Endothelial cell of umbilical vein (primary cell): ENCODE results near the gene DAB2IP. TPM values are rescaled to one million over a fixed set of nuclear protein-coding genes. Genes with fewer than 3 reads are reported as not detected.

Source experiments
- BruUV-seq: library from RNA; stranded (reverse); fragments of 400-500 nt; replicated peaks from 2 replicates; lab custom pipeline; 2021; lab: Mats Ljungman, UMichigan
- CTCF ChIA-PET: fragments of 300-600, 350-600 bp; sonication (Branson Sonifier 250); formaldehyde crosslinking; loops from one replicate; lab custom pipeline; 2021; ENCODE audit warnings: antibody characterized with exemption, inconsistent platforms; lab: Charles Lee
- POLR2A ChIA-PET: fragments of 300-600, 350-600 bp; sonication (Branson Sonifier 250); formaldehyde crosslinking; loops from one replicate; lab custom pipeline; 2021; ENCODE audit warnings: antibody characterized with exemption, inconsistent platforms; lab: Charles Lee
- DNase-seq: peaks from one replicate; pipeline ENCODE4 v3.0.0-alpha.2; 2011; ENCODE audit warnings: low read depth, low spot score
- FAIRE-seq: peaks from 2 replicates; lab custom pipeline; 2011; peaks lifted over from hg19 to GRCh38; lab: Jason Lieb, UNC
- H2AFZ ChIP-seq: 2 replicates; pipeline ENCODE4 v1.6.0; 2012; ENCODE audit warnings: low read depth, low read length, control low read depth, inconsistent platforms
- H3K27ac ChIP-seq: 2 replicates; pipeline ENCODE4 v1.5.1; 2011; ENCODE audit warnings: low read depth, mild to moderate bottlenecking, control low read depth, low read length, moderate library complexity; ENCODE audit not compliant: insufficient read depth
- H3K27me3 ChIP-seq, 2 experiments: 2 replicates each; pipeline versions ENCODE4 v1.6.0 to v1.6.1; 2011; ENCODE audit warnings: low read length in 2 of 2, mixed read lengths in 1 of 2; ENCODE audit not compliant: control insufficient read depth in 2 of 2, insufficient read depth in 2 of 2
- H3K36me3 ChIP-seq, 2 experiments: 2 replicates in 1 of 2; 3 replicates in 1 of 2; pipeline ENCODE4 v1.5.1; 2011; ENCODE audit warnings: low read length in 2 of 2, mild to moderate bottlenecking in 1 of 2, moderate library complexity in 1 of 2; ENCODE audit not compliant: control insufficient read depth in 2 of 2, insufficient read depth in 2 of 2; ENCODE audit errors: extremely low read depth in 1 of 2
- H3K4me1 ChIP-seq: 3 replicates; pipeline ENCODE4 v1.5.1; 2011; ENCODE audit warnings: mild to moderate bottlenecking, low read length; ENCODE audit not compliant: control insufficient read depth, insufficient read depth; ENCODE audit errors: extremely low read depth
- H3K4me2 ChIP-seq: 2 replicates; pipeline ENCODE4 v1.6.1; 2011; ENCODE audit warnings: low read length, control low read depth, mixed read lengths; ENCODE audit not compliant: insufficient read depth
- H3K4me3 ChIP-seq, 3 experiments: fragments of 200-600 bp in 1 of 3; sonication (generic), shearing (Covaris generic) in 1 of 3; replicated peaks in 1 of 3; 2 replicates each; pipeline ENCODE4 v1.5.1; 2011 to 2016; ENCODE audit warnings: control low read depth in 3 of 3, low read length in 3 of 3, mild to moderate bottlenecking in 2 of 3, inconsistent platforms in 1 of 3, low read depth in 1 of 3, moderate library complexity in 1 of 3; ENCODE audit not compliant: insufficient read depth in 1 of 3
- H3K79me2 ChIP-seq: 2 replicates; pipeline ENCODE4 v1.6.0; 2012; ENCODE audit warnings: low read length, inconsistent platforms; ENCODE audit not compliant: control insufficient read depth, insufficient read depth
- H3K9ac ChIP-seq: replicated peaks from 2 replicates; pipeline ENCODE3; 2011; ENCODE audit warnings: low read length, control low read depth; ENCODE audit not compliant: insufficient read depth; ENCODE audit errors: extremely low read depth
- H3K9me1 ChIP-seq: replicated peaks from 3 replicates; pipeline ENCODE4 v1.6.0; 2011; ENCODE audit warnings: mild to moderate bottlenecking, low read length; ENCODE audit not compliant: control insufficient read depth, insufficient read depth; ENCODE audit errors: extremely low read depth
- H3K9me3 ChIP-seq: replicated peaks from 2 replicates; pipeline ENCODE4 v1.5.1; 2012; ENCODE audit warnings: low read length, inconsistent platforms; ENCODE audit not compliant: control insufficient read depth, insufficient read depth
- H4K20me1 ChIP-seq: replicated peaks from 2 replicates; pipeline ENCODE3; 2011; ENCODE audit warnings: mild to moderate bottlenecking, low read length; ENCODE audit not compliant: control insufficient read depth, insufficient read depth; ENCODE audit errors: extremely low read depth
- CTCF ChIP-seq, 2 donors: IDR thresholded peaks; 1 replicate in 1 of 2; 2 replicates in 1 of 2; pipeline ENCODE4 v1.5.1; 2011; ENCODE audit warnings: low read length in 2 of 2, mild to moderate bottlenecking in 2 of 2, moderate library complexity in 2 of 2, control low read depth in 1 of 2, inconsistent platforms in 1 of 2, low read depth in 1 of 2; ENCODE audit not compliant: insufficient read depth in 1 of 2; ENCODE audit errors: extremely low read depth in 1 of 2
- EZH2 ChIP-seq: IDR thresholded peaks from 2 replicates; pipeline ENCODE4 v1.6.1; 2012; ENCODE audit warnings: borderline replicate concordance, low read depth, mild to moderate bottlenecking, moderate library complexity, low read length, inconsistent platforms; ENCODE audit not compliant: severe bottlenecking
- FOS ChIP-seq: IDR thresholded peaks from 2 replicates; pipeline ENCODE4 v1.6.1; 2011; ENCODE audit warnings: mild to moderate bottlenecking, low read length, moderate library complexity, borderline replicate concordance; ENCODE audit not compliant: insufficient read depth
- GATA2 ChIP-seq: IDR thresholded peaks from 2 replicates; pipeline ENCODE4 v1.7.0; 2011; ENCODE audit warnings: low read depth, mild to moderate bottlenecking, moderate library complexity, mixed read lengths, low read length; ENCODE audit not compliant: insufficient read length, insufficient read depth
- JUN ChIP-seq: IDR thresholded peaks from 2 replicates; pipeline ENCODE4 v1.6.1; 2011; ENCODE audit warnings: borderline replicate concordance, low read depth; ENCODE audit not compliant: insufficient read length, insufficient read depth
- MAX ChIP-seq: IDR thresholded peaks from 2 replicates; pipeline ENCODE4 v1.6.1; 2011; ENCODE audit not compliant: insufficient read depth, insufficient read length
- MYC ChIP-seq: IDR thresholded peaks from one replicate; pipeline ENCODE4 v1.6.1; 2011; ENCODE audit warnings: mild to moderate bottlenecking, low read depth, low read length
- POLR2A ChIP-seq: IDR thresholded peaks from 2 replicates; pipeline ENCODE4 v1.6.1; 2012; ENCODE audit warnings: low read depth, mild to moderate bottlenecking, control low read depth, low read length
- POLR2AphosphoS5 ChIP-seq: IDR thresholded peaks from 2 replicates; pipeline ENCODE4 v1.6.1; 2012; ENCODE audit warnings: low read depth, mild to moderate bottlenecking, control low read depth, low read length, moderate library complexity; ENCODE audit not compliant: insufficient read depth
- dilution Hi-C: fragments of 300-500 bp; cut with MboI; formaldehyde crosslinking; loops from one replicate; pipeline ENCODE4 v1.15.0; 2019; ENCODE audit warnings: low sequenced_read_pairs; ENCODE audit not compliant: extremely low pct_ligation_motif_present
- intact Hi-C: fragments of 100-400 bp; cut with micrococcal nuclease; formaldehyde crosslinking; loops from one replicate; pipeline ENCODE4 v1.10.0; 2022
- polyA plus RNA-seq, 4 experiments: library from polyadenylated mRNA; depleted of rRNA in 3 of 4; stranded (reverse) in 3 of 4; unstranded in 1 of 4; fragments of >200 nt; gene quantifications; 2 replicates each; pipeline versions ENCODE4 v1.2.1 to v1.2.3, GENCODE V29; 2011 to 2012; ENCODE audit warnings: missing spikeins in 1 of 4
- total RNA-seq: library from RNA; stranded (reverse); gene quantifications from 2 replicates; pipeline ENCODE4 v1.2.3, GENCODE V29; 2021

Gene DAB2IP
- total and polyA plus RNA-seq, 2 donors (not counting 3 experiments of a cell fraction or from before 2014, with no cell fraction given): 29.2 to 53.6 TPM

- DNase-seq (peak; percentile 65), FAIRE-seq (no peak)
- Histone ChIP-seq H3K36me3 (no peaks in the 10 kb centered on the region), H3K4me2 (no peak overlapping the region), H3K9me1 (no peaks in the 10 kb centered on the region), H3K27me3 (no peaks in the 10 kb centered on the region), H3K4me1 (peaks cover 25% of the 10 kb centered on the region), H3K79me2 (no peaks in the 10 kb centered on the region), H4K20me1 (no peaks in the 10 kb centered on the region), H3K4me3 (no peak overlapping the region), H3K9me3 (no peaks in the 10 kb centered on the region), H3K27ac (no peak overlapping the region), H3K9ac (no peak overlapping the region), H2AFZ (no peak overlapping the region)
- intact Hi-C loops: loop anchor here (1.0 kb wide), 1 partner anchor 100 kb away; no protein-coding TSS in a partner anchor
- TF ChIP-seq POLR2AphosphoS5: no peak
- no peak for TF ChIP-seq MAX
- TF ChIP-seq EZH2: no peak
- TF ChIP-seq CTCF (IDR thresholded peaks at IDR 0.05; ENCODE audit: extremely low read depth in 1 of 2, insufficient read depth in 1 of 2, low read depth in 1 of 2, low read length in 2 of 2): no peak
- TF ChIP-seq GATA2: no peak
- no peak for TF ChIP-seq FOS
- no peak for TF ChIP-seq JUN
- no peak for TF ChIP-seq POLR2A
- TF ChIP-seq MYC: no peak
- ChIA-PET CTCF (interaction anchor here (0.6 to 2.2 kb wide), 6 partner anchors 10 to 338 kb away, joined by 3 to 14 read pairs (median 4); no protein-coding TSS in a partner anchor), POLR2A (no interaction called here)
- BruUV-seq: no TSS peak
- dilution Hi-C loops: no loop called here
Measured at GRCh38 chr9:121650217-121651007, 1.0 kb upstream of the DAB2IP start.
